GM19438 (cell line): ENCODE results near the gene CCDC60.

Source experiments
- ATAC-seq: cut with Tn5 transposase; IDR thresholded peaks from one replicate; pipeline ENCODE4 v1.9.1; 2021; ENCODE audit warnings: low read depth; ENCODE audit not compliant: unreplicated experiment

CCDC60 gene

GRCh38 chr12:119501052-119501451 is 166.5 kb downstream of the CCDC60 start:
- ATAC-seq, result no peak

GRCh38 chr12:119505001-119505400 is 170.5 kb downstream of the CCDC60 start:
- ATAC-seq, result no peak

DNA sequence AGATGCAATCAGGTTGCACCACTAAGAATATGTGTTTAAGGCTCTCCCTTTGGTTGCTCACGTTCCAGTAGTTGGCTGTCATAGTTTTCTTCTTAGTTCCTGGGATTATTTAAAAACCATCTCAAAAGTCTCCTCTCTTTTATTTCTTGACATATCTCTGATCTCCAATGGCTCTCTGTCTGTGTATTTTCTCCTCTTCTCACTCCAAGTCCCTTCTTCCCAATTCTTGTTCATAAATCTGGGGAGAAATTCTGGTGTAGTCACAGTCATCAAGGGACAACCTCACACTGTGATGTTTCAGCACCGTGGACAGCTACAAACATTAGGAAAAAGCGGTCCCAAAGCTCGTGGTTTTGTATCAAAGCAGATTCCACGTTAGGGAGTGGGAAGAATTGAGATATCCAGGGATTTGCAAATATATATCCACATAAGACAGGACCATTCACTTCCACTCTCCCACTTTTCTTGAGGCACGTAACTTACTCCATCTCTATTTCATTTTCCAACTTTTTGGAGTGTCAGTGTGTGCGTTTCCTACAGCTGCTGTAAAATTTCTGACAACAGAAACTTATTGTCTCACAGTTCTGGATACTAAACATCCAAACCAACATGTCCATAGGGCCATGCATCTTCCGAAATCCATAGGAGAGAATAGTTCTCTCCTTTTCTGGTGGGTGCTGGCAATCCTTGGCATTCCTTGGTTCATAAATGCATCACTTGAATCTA is 178.4 kb downstream of the CCDC60 start:
- ATAC-seq, result no peak

DNA sequence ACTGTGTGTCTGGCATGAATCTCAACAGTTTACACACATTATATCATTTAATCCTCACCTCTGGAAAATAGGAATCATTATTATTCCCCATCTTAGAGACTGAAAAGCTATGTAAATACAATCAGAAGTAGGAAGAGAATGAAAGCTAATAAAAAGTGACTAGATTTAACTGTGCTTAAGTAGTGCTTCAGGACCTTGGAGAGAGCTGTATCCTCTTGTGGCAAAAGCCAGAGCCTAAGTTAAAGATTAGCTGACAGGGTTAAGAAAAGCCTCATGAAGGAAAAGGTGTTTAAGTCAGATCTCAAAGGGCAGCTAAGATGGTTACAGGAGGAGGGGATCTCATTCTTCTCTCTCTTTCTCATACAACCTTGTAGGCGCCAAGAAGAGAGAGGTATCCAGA is 193.7 kb downstream of the CCDC60 start:
- ATAC-seq, result no peak

- no peak for ATAC-seq
Observed at GRCh38 chr12:119540476-119540875, 205.9 kb downstream of the CCDC60 start.

DNA sequence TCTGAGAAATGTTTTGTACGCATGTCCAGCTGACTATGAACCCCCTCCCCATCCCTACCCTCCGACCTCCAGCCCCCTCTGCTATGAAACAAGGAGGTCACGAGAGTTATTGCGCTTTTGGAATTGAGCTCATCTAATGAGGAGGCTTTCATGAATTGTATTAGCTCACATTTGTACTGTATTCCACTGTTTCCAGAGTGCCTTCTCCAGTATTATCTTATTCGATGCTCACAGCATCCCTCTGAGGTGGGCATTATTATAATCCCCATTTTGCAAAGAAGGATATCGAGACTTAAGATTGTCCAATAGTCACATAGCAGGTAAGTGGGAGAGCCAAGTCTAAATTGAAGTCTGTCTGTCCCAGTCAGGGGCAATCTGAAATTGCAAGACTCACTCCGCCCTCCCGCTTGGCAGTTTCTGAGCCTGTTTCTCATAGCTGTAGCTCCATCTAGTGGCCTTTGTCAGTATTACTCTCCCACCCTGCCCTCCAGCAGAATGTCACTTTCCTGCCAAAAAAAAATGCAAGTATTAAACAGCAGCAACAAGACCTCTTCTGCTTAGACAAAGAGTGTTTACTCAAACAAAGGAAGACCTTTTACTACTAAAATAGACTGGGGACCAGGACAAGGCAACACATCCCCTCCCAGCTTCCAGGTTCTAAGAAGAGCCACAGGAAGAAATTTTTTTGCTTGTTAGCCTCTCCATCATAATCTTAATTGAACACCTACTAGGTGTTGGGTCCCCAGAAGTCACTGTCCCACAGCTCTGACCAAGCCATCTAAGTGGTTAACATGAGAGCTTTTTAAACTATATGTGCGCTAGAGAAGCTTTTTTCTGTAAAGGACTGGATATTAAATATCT is 210.5 kb downstream of the CCDC60 start:
- ATAC-seq, result no peak

DNA sequence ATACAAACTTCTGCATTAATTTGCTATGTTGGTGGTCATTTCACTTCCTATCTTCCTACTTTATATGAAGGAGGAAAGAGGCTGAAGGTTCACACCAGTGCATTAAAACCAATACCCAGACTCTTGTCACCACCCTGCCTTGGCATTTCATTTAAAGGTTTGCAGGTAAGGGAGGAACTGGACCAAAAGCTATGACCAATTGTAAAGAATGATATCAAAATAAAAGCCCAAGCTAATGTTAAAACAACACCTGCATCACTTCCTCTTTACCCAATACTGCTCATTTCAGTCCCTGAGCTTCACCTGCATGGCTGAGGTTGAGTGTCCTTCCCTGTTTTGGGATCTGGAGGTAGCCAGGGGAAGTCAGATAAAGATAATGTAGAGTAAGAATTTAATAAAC is 211.8 kb downstream of the CCDC60 start:
- ATAC-seq, result no peak

DNA sequence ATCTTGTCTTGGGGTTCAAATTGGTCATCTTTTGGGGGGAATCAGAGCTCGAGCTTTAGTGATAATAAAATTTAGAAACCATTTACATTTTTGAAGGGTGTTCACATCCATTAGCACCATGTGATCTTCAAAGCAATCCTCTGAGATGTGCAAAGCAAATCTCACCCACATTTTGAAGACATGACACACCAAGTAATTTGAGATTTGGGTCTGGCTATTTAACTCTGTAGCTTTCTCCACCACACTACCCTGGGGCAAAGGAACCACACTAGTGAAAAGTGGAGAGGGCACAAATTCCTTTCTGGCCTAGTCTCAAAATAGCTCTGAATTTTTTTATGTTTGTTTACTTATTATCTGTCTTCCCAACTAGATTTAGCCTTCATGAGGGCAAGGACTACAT is 212.5 kb downstream of the CCDC60 start:
- ATAC-seq, result no peak

DNA sequence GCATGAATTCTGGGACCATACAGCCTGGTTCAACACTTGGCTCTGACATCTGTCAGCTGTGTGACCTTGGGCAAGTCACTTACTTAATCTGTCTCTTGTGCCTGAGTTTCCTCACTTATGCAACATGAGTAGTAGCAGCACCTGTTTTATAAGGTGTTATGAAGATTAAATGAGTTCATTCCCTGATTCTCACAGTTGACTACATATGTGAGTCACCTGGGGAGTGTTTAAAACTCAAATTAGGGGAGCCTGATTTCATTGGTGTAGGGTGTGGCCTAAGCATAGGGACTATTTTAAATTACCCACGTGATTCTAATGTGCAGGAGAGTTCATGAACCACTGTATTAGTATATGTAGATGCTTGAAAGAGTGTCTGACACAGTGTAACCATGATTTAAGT is 222.3 kb downstream of the CCDC60 start:
- no peak for ATAC-seq

DNA sequence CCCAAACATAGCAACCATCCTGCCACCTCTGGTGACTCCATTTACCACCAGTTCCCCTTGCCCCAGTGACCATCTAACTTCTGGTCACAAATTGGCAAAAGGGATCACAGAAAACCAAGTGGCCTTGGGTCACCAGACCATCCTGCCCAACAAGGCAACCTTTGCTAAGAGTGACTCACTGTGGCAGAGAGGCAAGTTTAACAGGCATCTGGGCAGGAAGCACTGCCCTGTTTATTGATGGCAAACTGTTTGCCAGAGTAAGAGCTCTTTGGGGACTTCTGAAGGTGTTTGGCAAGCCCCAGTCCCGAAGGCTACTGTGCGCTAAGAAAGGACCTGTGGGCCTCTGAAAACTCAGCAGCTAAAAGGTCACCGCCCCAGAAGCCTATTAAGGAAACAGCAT is 230.9 kb downstream of the CCDC60 start:
- ATAC-seq, result no peak

DNA sequence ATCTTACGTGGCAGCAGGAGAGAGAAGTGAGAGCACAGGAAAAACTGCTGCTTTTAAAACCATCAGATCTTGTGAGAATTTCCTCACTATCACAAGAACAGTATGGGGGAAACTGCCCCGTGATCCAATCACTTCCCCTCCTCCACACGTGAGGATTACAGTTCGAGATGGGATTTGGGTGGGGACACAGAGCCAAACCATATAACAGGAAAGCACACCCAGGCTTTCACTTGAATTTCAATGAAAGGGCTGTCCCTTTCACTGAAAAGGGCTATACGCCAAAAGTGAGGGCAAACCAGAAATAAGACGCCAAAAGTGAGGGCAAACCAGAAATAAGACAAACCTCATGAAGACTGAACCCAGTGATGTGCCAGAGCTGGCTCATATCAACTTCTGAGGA is 236.2 kb downstream of the CCDC60 start:
- ATAC-seq, result no peak

DNA sequence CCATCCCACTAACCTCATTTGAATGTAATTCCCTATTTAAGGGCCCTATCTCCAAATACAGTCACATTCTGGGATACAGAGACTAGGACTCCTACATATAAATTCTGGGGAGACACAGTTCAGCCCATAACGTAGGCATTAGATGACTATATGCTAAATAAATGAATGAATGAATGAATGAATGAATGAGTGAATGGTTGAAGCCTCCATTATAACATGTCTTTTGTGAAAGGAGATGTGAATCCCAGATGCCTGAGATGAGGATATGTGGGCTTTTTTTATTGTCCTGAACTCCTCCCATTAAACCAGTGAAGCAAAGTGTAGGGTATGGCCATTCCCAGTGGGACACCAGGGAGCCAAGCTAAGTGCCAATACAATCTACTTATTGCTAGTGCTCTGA is 238.6 kb downstream of the CCDC60 start:
- ATAC-seq, result no peak

GRCh38 chr12:119574255-119574654 is 239.7 kb downstream of the CCDC60 start:
- ATAC-seq, result no peak

DNA sequence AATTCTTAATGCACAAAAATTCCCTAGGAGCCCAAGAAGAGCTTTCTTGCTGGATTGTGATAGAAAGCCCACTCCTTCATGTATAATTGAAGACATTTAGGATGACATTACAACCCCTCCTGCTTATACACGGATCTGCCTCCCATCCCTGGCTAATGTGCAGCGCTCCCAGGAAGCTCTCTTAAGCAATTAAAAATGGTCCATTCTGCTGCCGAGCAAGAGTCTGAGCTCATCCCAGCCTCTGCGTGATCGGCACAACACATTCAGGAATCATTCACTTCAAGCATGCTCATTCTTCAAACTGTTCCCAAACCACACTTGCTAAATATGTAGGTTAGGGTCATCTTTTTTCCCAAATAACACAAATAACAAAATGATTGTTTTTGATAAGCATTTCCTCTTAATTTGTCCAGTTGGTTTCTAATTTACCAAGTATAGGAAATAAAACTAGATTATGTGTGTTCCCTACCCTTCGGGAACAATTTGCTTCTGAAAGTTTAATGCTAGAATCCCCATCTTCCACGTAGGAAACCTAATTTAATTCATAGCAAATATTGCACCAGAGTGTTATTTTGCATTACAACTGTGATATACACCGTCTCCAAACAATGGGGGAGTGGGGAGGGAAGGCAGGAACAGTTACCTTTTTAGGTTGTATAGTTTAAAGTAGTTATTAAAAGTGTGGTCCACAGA is 241.7 kb downstream of the CCDC60 start:
- no peak for ATAC-seq

DNA sequence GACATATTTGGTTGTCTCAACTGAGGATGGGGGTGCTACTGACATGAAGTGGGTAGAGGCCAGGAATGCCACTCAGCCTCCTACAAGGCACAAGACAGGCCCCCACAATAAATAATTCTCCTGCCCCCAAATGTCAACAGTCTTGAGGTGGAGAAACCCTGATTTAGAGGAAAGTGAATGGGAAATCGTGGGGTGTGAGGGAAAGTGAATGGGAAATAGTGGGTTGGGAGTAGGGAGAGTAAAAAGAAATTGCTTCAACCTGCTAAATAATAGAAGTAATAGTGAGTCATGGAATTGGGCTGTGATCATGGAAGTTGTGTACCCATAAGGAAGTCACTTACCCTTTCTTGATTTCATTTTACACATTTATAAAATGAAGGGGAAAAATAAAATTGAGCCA is 242.4 kb downstream of the CCDC60 start:
- ATAC-seq, result no peak

GRCh38 chr12:119578112-119578511 is 243.6 kb downstream of the CCDC60 start:
- ATAC-seq, result no peak

GRCh38 chr12:119589097-119589496 is 254.6 kb downstream of the CCDC60 start:
- ATAC-seq, result no peak

DNA sequence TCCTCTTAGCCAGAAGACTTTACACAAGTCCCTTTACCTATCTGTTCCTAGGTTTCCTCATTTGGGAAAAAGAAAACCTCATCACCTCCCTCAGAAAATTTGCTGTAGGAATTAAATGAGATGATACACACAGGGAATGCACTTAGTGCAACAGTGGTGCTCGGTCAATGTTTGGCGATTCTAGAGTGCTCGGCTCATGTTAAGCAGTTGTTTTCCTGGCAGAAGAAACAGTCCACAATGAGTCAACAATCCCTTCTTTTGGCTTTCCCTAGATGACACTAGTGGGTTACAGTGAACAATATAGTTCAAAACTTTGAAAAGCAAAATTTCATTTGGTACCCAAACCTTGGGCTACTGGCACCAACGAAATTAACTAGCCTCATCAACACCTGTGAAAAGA is 255.1 kb downstream of the CCDC60 start:
- no peak for ATAC-seq
